ENCODE measurements around the gene PLPPR3.
"Not testable (repeated sequence)": the region's sequence is repeated elsewhere in the genome, so short reads cannot be mapped to it uniquely, and the experiment has no call there.

Gene PLPPR3

DNA sequence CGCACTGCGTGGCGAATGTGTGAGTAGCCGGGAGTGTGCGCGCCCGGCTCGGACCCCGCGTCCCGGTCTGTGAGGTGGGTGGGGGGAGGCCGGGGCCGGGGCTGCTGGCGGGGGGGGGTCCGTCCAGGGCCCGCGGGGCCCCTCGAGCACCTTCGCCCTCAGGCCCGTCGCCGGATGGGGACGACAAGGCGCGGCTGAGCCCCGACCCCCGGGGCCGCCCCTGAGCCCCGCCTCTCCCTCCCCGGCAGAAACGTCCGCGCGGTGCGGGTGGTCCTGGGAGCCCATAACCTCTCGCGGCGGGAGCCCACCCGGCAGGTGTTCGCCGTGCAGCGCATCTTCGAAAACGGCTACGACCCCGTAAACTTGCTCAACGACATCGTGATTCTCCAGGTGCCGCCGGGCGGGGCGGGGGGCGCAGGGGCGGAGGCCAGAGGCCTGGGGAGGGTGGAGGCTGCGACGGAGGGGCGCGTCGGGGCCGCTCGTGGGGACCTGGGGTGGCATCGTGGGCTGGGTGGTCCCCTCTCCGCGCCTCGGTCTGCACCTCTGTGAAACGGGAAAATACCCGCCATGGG is 31.3 kb upstream of the PLPPR3 start:
- Histone ChIP-seq H3K9me3 (ENCODE audit: control insufficient read depth, insufficient read depth, low read depth, low read length) (no peaks in the 10 kb centered on the region), H3K36me3 (ENCODE audit: control insufficient read depth, insufficient read depth, low read length) (no peaks in the 10 kb centered on the region), H3K27ac (ENCODE audit: low read depth, low read length) (no peak overlapping the region), H3K4me1 (ENCODE audit: control insufficient read depth, insufficient read depth, low read length) (peaks cover 4% of the 10 kb centered on the region; the same call in 1 of the 2 replicates), H3K27me3 (ENCODE audit: control insufficient read depth, insufficient read depth, low read length) (no peaks in the 10 kb centered on the region), H3K4me3 (ENCODE audit: low read depth, low read length) (no peak overlapping the region), H3K9ac (ENCODE audit: low read length) (no peak overlapping the region)

DNA sequence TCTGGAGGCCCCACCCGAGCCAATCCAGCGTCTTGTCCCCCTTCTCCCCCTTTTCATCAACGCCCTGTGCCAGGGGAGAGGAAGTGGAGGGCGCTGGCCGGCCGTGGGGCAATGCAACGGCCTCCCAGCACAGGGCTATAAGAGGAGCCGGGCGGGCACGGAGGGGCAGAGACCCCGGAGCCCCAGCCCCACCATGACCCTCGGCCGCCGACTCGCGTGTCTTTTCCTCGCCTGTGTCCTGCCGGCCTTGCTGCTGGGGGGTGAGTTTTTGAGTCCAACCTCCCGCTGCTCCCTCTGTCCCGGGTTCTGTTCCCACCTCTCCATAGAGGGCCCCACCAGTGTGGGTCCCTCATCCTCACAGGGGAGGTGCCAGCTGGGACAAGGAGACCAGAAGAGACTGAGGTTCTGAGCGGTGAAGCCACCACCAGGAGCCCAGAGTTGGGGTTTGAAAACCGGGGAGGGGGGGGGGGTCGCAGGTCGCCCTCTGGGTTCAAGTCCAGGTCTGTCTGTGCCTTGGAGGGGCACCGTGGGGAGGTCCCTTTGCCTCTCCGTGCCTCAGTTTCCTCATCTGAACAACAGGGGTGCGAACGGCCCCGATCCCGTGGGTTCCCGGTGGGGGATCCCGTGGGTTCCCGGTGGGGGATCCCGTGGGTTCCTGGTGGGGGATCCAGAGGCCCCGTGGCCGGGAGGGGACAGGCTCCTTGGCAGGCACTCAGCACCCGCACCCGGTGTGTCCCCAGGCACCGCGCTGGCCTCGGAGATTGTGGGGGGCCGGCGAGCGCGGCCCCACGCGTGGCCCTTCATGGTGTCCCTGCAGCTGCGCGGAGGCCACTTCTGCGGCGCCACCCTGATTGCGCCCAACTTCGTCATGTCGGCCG is 30.6 kb upstream of the PLPPR3 start, which contains the start of gene ELANE:
Gene ELANE (plus strand): TSS at position 168 of the 878 bp plus-strand sequence. CDS start 26 bp downstream, at position 194.
- Histone ChIP-seq H3K27me3 (ENCODE audit: control insufficient read depth, insufficient read depth, low read length) (no peaks in the 10 kb centered on the region), H3K27ac (ENCODE audit: low read depth, low read length) (no peak within 1 kb of the TSS), H3K4me3 (ENCODE audit: low read depth, low read length) (no peak within 1 kb of the TSS), H3K9ac (ENCODE audit: low read length) (no peak within 1 kb of the TSS), H3K36me3 (ENCODE audit: control insufficient read depth, insufficient read depth, low read length) (no peaks in the 10 kb centered on the region), H3K4me1 (ENCODE audit: control insufficient read depth, insufficient read depth, low read length) (peaks cover 4% of the 10 kb centered on the region; the same call in 1 of the 2 replicates), H3K9me3 (ENCODE audit: control insufficient read depth, insufficient read depth, low read depth, low read length) (no peaks in the 10 kb centered on the region)

DNA sequence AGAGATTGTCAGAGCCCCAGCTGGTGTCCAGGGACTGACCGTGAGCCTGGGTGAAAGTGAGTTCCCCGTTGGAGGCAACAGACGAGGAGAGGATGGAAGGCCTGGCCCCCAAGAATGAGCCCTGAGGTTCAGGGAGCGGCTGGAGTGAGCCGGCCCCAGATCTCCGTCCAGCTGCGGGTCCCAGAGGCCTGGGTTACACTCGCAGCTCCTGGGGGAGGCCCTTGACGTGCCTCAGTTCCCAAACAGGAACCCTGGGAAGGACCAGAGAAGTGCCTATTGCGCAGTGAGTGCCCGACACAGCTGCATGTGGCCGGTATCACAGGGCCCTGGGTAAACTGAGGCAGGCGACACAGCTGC is 29.2 kb upstream of the PLPPR3 start:
- H3K27me3 ChIP-seq (ENCODE audit: control insufficient read depth, insufficient read depth, low read length): peaks cover 2% of the 10 kb centered on the region; the same call in 1 of the 2 replicates

DNA sequence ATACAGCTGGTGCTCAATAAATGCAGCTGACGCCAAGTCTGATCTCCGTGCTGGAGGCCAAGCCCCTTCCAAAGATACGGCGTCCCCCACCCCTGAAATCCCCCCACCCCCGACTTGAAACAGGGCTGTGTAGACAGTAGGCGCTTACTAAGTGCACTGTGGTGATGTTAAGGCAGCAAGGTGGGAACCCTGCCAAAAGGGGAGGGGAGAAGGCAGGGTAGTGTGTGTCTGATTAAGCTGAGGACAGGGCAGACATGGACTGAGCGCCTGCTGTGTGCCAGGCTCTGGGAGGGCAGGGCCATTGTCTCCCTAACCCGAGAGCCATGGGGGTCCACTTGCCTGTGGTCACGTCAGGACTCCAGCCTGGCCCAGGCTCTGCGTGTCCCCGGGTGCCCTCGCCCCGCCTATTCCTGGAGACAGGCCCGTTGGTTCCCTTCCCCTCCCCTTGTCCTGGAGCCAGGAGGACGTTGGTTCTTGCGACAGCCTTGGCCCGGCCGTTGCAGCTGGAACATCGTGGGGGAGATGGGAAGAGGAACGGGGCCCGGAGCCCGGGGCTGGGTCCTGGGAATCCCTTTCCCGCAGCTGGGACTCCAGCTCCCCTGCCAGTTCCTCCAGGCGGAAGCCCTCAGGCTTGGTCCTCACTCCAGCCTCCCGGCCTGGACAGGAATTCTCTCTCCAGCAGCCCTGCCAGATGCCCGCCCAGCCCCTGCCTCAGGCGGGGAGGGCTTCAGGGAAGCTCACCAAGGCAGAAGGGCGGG is 28.6 kb upstream of the PLPPR3 start:
- no peaks in the 10 kb centered on the region for H3K36me3 ChIP-seq (ENCODE audit: control insufficient read depth, insufficient read depth, low read length)
- no peak overlapping the region for H3K9ac ChIP-seq (ENCODE audit: low read length)
- H3K27me3 ChIP-seq (ENCODE audit: control insufficient read depth, insufficient read depth, low read length): peaks cover 8% of the 10 kb centered on the region; the same call in 1 of the 2 replicates
- no peaks in the 10 kb centered on the region for H3K9me3 ChIP-seq (ENCODE audit: control insufficient read depth, insufficient read depth, low read depth, low read length)
- no peak overlapping the region for H3K4me3 ChIP-seq (ENCODE audit: low read depth, low read length)
- H3K4me1 ChIP-seq (ENCODE audit: control insufficient read depth, insufficient read depth, low read length): peaks cover 4% of the 10 kb centered on the region; the same call in 1 of the 2 replicates
- no peak overlapping the region for H3K27ac ChIP-seq (ENCODE audit: low read depth, low read length)

More for the DNA sequence above, 29.2 kb upstream of the PLPPR3 start:
- Histone ChIP-seq H3K4me1 (ENCODE audit: control insufficient read depth, insufficient read depth, low read length) (peaks cover 4% of the 10 kb centered on the region; the same call in 1 of the 2 replicates), H3K9me3 (ENCODE audit: control insufficient read depth, insufficient read depth, low read depth, low read length) (no peaks in the 10 kb centered on the region), H3K4me3 (ENCODE audit: low read depth, low read length) (no peak overlapping the region), H3K27ac (ENCODE audit: low read depth, low read length) (no peak overlapping the region), H3K9ac (ENCODE audit: low read length) (no peak overlapping the region), H3K36me3 (ENCODE audit: control insufficient read depth, insufficient read depth, low read length) (no peaks in the 10 kb centered on the region)

DNA sequence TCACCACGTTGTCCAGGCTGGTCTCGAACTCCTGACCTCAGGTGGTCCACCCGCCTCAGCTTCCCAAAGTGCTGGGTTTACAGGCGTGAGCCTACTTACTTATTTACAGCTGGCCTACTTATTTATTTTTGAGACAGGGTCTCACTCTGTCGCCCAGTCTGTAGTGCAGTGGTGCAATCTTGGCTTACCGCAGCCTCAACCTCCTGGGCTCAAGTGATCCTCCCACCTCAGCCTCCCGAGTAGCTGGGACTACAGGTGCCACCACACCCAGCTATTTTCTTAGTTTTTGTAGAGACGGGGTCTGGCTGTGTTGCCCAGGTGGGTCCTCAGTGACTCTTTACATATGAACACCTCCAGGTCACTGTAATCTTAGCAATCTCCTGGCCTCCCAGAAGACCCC is 27.4 kb upstream of the PLPPR3 start:
- not testable (repeated sequence) for H3K9me3 ChIP-seq (ENCODE audit: control insufficient read depth, insufficient read depth, low read depth, low read length); H3K36me3 ChIP-seq (ENCODE audit: control insufficient read depth, insufficient read depth, low read length); H3K27ac ChIP-seq (ENCODE audit: low read depth, low read length); H3K4me1 ChIP-seq (ENCODE audit: control insufficient read depth, insufficient read depth, low read length); H3K4me3 ChIP-seq (ENCODE audit: low read depth, low read length); H3K9ac ChIP-seq (ENCODE audit: low read length)
- H3K27me3 ChIP-seq (ENCODE audit: control insufficient read depth, insufficient read depth, low read length): peaks cover 16% of the 10 kb centered on the region

DNA sequence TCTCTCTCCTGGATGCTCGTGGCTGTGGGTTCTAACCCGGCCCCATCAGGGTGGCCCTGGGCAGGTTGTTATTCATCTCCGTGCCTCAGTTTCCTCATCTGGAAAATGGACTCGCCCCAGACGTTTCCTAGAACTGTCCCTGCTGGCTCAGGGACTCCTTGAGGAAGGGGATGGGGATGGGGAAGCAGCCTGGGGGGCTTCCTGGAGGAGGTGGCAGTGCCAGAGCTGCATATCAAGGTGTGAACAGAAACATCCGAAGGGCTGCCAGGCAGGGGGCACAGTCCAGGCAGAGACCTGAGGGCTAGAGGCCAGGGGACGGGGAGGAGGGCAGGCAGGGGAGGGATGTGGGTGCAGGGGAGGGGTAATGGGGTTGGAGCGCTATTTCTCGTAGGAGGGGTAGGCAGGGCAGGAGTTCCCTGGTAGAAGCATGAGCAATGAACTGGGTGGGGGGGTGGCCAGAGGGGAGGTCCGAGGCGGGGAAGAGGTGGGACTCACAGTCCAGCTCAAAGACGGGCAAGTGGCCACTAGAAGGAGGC is 26.7 kb upstream of the PLPPR3 start:
- H3K9me3 ChIP-seq (ENCODE audit: control insufficient read depth, insufficient read depth, low read depth, low read length): no peaks in the 10 kb centered on the region
- no peak overlapping the region for H3K27ac ChIP-seq (ENCODE audit: low read depth, low read length)
- no peak overlapping the region for H3K4me3 ChIP-seq (ENCODE audit: low read depth, low read length)
- H3K27me3 ChIP-seq (ENCODE audit: control insufficient read depth, insufficient read depth, low read length): peaks cover 22% of the 10 kb centered on the region
- peaks cover 4% of the 10 kb centered on the region; the same call in 1 of the 2 replicates for H3K4me1 ChIP-seq (ENCODE audit: control insufficient read depth, insufficient read depth, low read length)
- H3K36me3 ChIP-seq (ENCODE audit: control insufficient read depth, insufficient read depth, low read length): no peaks in the 10 kb centered on the region
- no peak overlapping the region for H3K9ac ChIP-seq (ENCODE audit: low read length)

DNA sequence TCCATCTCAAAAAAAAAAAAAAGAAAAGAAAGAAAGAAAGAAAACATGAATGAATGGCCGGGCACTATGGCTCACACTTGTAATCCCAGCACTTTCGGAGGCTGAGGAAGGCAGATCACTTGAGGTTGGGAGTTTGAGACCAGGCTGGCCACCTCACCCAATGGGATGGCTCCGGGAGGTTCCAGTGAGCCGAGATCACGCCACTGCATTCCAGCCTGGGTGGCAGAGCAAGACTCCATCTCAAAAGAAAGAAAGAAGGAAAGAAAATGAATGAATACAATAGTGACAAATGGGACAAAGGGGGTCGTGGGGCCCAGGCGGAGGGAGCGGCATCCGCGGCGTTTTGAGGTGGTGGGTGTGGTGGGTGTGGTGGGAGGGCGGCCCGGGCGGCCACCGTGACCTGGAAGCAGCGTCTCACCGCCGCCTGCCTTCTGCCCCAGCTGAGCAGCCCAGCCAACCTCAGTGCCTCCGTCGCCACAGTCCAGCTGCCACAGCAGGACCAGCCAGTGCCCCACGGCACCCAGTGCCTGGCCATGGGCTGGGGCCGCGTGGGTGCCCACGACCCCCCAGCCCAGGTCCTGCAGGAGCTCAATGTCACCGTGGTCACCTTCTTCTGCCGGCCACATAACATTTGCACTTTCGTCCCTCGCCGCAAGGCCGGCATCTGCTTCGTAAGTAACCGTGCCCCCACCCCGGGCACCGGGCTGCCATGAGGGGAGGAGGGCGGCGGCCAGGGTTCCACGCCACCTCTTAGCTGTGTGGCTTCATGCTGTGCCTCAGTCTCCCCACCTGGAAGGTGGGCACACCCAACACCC is 24.2 kb upstream of the PLPPR3 start:
- H3K27ac ChIP-seq (ENCODE audit: low read depth, low read length): no peak overlapping the region
- no peak overlapping the region for H3K9ac ChIP-seq (ENCODE audit: low read length)
- H3K27me3 ChIP-seq (ENCODE audit: control insufficient read depth, insufficient read depth, low read length): peaks cover 34% of the 10 kb centered on the region
- H3K4me3 ChIP-seq (ENCODE audit: low read depth, low read length): no peak overlapping the region
- no peaks in the 10 kb centered on the region for H3K36me3 ChIP-seq (ENCODE audit: control insufficient read depth, insufficient read depth, low read length)
- no peaks in the 10 kb centered on the region for H3K9me3 ChIP-seq (ENCODE audit: control insufficient read depth, insufficient read depth, low read depth, low read length)
- H3K4me1 ChIP-seq (ENCODE audit: control insufficient read depth, insufficient read depth, low read length): peaks cover 4% of the 10 kb centered on the region; the same call in 1 of the 2 replicates

DNA sequence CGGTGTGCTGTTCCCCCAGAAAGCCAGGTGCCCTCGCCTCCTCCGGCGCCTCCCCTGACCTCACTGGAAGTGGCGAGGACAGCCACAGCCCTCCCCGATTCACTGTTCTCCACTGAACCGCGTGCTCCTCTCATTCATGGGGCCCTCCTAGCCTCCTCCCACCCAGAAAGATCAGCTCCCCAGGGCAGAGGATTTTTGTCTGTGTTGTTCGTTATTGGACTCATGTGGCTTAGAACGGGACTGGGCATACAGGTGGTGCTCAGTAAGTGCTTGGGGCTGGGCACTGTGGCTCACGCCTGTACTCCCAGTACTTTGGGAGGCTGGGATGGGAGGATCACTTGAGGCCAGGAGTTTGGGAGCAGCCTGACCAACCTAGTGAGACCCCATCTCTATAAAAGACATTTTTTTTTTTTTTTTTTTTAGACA is 22.8 kb upstream of the PLPPR3 start:
- no peaks in the 10 kb centered on the region for H3K36me3 ChIP-seq (ENCODE audit: control insufficient read depth, insufficient read depth, low read length)
- H3K4me1 ChIP-seq (ENCODE audit: control insufficient read depth, insufficient read depth, low read length): no peaks in the 10 kb centered on the region
- no peaks in the 10 kb centered on the region for H3K9me3 ChIP-seq (ENCODE audit: control insufficient read depth, insufficient read depth, low read depth, low read length)
- H3K9ac ChIP-seq (ENCODE audit: low read length): no peak overlapping the region
- H3K27me3 ChIP-seq (ENCODE audit: control insufficient read depth, insufficient read depth, low read length): peaks cover 34% of the 10 kb centered on the region
- no peak overlapping the region for H3K4me3 ChIP-seq (ENCODE audit: low read depth, low read length)
- H3K27ac ChIP-seq (ENCODE audit: low read depth, low read length): no peak overlapping the region

DNA sequence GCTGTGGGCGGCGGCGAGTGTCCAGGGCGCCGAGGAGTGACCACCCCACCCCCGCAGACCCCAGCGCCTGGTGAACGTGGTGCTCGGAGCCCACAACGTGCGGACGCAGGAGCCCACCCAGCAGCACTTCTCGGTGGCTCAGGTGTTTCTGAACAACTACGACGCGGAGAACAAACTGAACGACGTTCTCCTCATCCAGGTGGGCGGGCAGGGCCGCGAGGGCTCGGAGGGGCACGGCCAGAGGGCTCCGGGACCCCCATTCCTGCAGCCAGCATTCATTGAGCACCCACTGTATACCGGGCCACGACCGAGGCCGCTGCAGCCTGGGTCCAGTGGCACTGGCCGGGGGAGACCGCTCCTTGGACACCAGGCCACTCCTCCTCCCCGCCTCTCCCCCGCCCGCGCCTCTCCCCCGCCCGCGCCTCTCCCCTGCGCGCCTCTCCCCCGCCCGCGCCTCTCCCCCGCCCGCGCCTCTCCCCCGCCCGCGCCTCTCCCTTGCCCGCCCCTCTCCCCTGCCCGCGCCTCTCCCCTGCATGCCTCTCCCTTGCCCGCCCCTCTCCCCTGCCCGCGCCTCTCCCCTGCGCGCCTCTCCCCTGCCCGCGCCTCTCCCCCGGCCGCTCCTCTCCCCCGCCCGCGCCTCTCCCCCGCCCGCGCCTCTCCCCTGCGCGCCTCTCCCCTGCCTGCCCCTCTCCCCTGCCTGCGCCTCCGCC is 22.2 kb upstream of the PLPPR3 start:
- Histone ChIP-seq H3K4me3 (ENCODE audit: low read depth, low read length) (peak overlapping the region; percentile 55), H3K9ac (ENCODE audit: low read length) (no peak overlapping the region), H3K27me3 (ENCODE audit: control insufficient read depth, insufficient read depth, low read length) (peaks cover 34% of the 10 kb centered on the region), H3K4me1 (ENCODE audit: control insufficient read depth, insufficient read depth, low read length) (no peaks in the 10 kb centered on the region), H3K9me3 (ENCODE audit: control insufficient read depth, insufficient read depth, low read depth, low read length) (no peaks in the 10 kb centered on the region), H3K36me3 (ENCODE audit: control insufficient read depth, insufficient read depth, low read length) (no peaks in the 10 kb centered on the region), H3K27ac (ENCODE audit: low read depth, low read length) (no peak overlapping the region)
